Panc1 (cell line): ENCODE results near the gene GPLD1.

ENCODE experiments used
- CTCF ChIP-seq: fragments of 450-650 bp; IDR thresholded peaks from 2 replicates; pipeline ENCODE4 v1.5.1; 2017; ENCODE audit warnings: mild to moderate bottlenecking
- TCF7L2 ChIP-seq: IDR thresholded peaks from 2 replicates; pipeline ENCODE4 v1.6.1; 2011; ENCODE audit warnings: mild to moderate bottlenecking, low read depth, low read length, inconsistent platforms

GRCh38 chr6:24520929-24521546 lies 31.7 kb upstream of the GPLD1 start:
- TF ChIP-seq CTCF = peak; percentile 93
- TF ChIP-seq TCF7L2 = no peak
